ENCODE measurements around the gene SPG11.
"Not testable (repeated sequence)": the region's sequence is repeated elsewhere in the genome, so short reads cannot be mapped to it uniquely, and the experiment has no call there.

Gene SPG11

GRCh38 chr15:44616974-44617373 lies 46.5 kb downstream of the SPG11 start:
- no peak for DNase-seq (ENCODE audit: low spot score)

GRCh38 chr15:44606740-44607139 lies 56.7 kb downstream of the SPG11 start:
- DNase-seq (ENCODE audit: low spot score), result no peak

GRCh38 chr15:44603126-44603525 lies 60.3 kb downstream of the SPG11 start:
- DNase-seq (ENCODE audit: low spot score), result no peak

GRCh38 chr15:44598892-44599291 lies 64.6 kb downstream of the SPG11 start:
- DNase-seq (ENCODE audit: low spot score), result no peak

- no peak for DNase-seq (ENCODE audit: low spot score)
Observed at GRCh38 chr15:44598066-44598465, 65.4 kb downstream of the SPG11 start.

GRCh38 chr15:44596511-44597010 lies 66.9 kb downstream of the SPG11 start:
- no peak for DNase-seq (ENCODE audit: low spot score)

- DNase-seq (ENCODE audit: low spot score), result no peak
Observed at GRCh38 chr15:44595656-44596510, 67.6 kb downstream of the SPG11 start.

- no peak for DNase-seq (ENCODE audit: low spot score)
Observed at GRCh38 chr15:44595246-44595645, 68.2 kb downstream of the SPG11 start.

- no peak for DNase-seq (ENCODE audit: low spot score)
Observed at GRCh38 chr15:44593042-44593736, 70.3 kb downstream of the SPG11 start.

GRCh38 chr15:44591326-44591725 lies 72.1 kb downstream of the SPG11 start:
- DNase-seq (ENCODE audit: low spot score), result no peak

- DNase-seq (ENCODE audit: low spot score), result no peak
Observed at GRCh38 chr15:44588541-44588940, 74.9 kb downstream of the SPG11 start.

GRCh38 chr15:44585633-44586032 lies 77.8 kb downstream of the SPG11 start:
- no peak for DNase-seq (ENCODE audit: low spot score)

GRCh38 chr15:44584162-44584749 lies 79.2 kb downstream of the SPG11 start:
- peak; percentile 46 for DNase-seq (ENCODE audit: low spot score)

- DNase-seq (ENCODE audit: low spot score), result no peak
Observed at GRCh38 chr15:44580105-44580504, 83.4 kb downstream of the SPG11 start.

- DNase-seq (ENCODE audit: low spot score), result no peak
Observed at GRCh38 chr15:44574734-44575133, 88.7 kb downstream of the SPG11 start.

GRCh38 chr15:44573386-44573785 lies 90.1 kb downstream of the SPG11 start:
- no peak for DNase-seq (ENCODE audit: low spot score)

GRCh38 chr15:44570361-44570760 lies 93.1 kb downstream of the SPG11 start:
- DNase-seq (ENCODE audit: low spot score), result no peak

- DNase-seq (ENCODE audit: low spot score), result no peak
Observed at GRCh38 chr15:44569316-44569715, 94.1 kb downstream of the SPG11 start.

GRCh38 chr15:44568338-44568737 lies 95.1 kb downstream of the SPG11 start:
- no peak for DNase-seq (ENCODE audit: low spot score)

GRCh38 chr15:44566155-44566540 lies 97.3 kb downstream of the SPG11 start:
- DNase-seq (ENCODE audit: low spot score), result no peak

GRCh38 chr15:44565387-44566154 lies 97.9 kb downstream of the SPG11 start:
- no peak for DNase-seq (ENCODE audit: low spot score)

- DNase-seq (ENCODE audit: low spot score), result not testable (repeated sequence)
Observed at GRCh38 chr15:44560926-44561325, 102.5 kb downstream of the SPG11 start.
